SKM-1 (cell line): ENCODE measurements around the gene SPNS2.

Experiments
- DNase-seq: peaks from one replicate; lab custom pipeline; 2025; ENCODE audit not compliant: unreplicated experiment; lab: John Stamatoyannopoulos, UW

Gene SPNS2

DNA sequence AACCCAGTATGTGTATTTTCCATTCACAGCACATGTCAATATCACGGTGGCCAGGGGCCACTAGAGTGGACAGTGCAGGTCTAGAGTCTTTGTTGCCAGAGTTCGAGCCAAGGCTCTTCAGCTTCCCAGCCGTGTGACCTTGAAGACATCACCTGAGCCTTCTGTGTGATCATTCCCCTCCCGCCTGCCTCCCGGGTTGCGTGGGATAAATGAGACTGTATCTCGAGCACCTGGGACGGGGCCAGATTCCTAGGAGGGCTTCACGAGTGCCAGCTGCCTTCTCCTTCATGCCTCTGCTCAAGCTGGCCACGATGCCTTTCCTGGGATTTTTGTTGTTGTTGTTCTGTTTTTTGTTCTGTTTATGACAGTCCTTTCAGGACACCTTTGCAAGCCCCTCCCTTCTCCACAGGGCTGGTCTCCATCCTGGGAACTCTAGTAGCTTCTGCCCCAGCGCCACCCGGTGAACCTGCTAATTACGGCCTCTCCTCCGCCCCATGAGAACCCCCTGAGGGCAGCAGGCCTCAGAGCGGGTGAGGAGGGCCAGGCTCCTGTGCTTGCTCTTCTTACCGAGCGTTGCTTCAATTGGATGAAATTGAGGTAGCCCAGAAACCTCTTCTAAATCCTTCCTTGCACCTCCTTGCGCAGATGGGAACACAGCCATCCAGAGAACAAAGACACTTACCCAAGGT lies 3.9 kb downstream of the SPNS2 start:
- DNase-seq, result no peak

DNA sequence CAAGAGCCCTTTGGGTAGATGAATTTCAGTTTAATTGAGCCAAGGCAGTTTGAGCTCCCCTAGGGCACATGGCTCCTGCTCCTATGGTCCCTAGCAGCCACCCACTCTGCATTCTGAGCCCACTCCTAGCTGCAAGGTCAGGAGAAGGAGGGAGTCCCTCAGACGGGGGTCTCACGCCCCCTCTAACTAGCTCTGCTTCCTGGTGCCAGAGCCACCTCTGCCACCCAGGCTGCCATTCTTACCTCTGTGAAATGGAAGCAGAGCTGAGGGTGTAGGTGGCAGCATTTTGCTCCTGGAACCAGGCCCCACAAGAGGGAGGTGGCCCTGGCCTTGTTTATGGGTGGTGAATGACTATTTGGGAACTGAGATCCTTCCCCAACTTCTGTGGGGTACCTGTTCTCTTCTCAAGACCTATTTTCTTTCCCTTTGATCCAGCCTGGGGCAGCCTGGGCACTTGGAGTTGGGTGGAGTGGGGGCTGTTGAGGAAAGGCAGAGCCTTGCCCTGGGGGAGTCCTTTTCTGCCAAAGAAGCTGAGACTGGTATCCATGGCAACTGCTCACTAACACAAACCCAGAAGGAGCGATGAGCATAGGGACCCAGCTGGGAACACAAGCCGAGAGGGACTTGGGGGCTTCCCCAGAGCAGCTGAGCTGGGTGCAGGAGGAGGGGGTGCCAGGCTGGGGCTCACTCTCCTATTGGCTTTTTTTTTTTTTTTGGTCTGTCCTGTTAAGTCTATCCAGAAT lies 4.8 kb downstream of the SPNS2 start:
- no peak for DNase-seq

DNA sequence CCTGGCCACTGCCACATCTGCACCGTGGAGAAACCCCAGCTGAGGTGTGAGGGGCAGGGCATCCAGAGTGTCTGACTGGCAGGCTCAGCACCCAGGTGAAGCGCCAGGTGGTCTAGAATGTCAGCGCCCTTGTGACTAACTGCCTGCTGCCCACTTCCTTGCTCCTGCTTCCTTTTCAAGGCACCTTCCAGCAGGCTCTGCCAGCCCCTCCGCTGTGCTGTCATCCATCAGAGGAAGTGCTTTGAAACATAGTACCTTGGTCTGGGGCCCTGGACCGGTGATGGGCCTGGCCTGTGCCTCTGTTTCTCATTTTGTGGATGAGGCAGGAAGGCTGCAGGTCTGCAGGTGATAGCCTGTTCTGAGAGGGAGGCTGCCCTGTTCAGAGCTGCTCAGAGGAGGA lies 5.5 kb downstream of the SPNS2 start:
- no peak for DNase-seq

DNA sequence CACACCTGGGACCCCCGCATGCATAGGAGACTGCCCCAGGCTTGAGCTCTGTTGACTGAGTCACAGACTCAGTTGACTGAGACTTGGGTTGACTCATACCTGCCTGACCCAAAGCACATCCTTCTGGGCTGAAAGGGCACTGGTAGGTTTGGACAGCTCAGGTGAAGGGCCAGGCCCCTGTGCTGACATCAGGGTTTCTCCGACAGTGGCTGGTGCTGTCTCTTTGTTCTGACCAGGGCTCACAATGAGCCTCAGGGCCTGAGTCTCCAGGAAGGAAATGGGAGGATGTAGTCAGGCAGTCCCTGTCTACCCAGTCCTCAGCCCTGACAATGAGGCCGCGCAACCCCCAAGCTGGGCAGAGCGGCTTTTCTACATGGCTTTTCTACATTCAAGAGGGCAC lies 6.5 kb downstream of the SPNS2 start:
- no peak for DNase-seq

DNA sequence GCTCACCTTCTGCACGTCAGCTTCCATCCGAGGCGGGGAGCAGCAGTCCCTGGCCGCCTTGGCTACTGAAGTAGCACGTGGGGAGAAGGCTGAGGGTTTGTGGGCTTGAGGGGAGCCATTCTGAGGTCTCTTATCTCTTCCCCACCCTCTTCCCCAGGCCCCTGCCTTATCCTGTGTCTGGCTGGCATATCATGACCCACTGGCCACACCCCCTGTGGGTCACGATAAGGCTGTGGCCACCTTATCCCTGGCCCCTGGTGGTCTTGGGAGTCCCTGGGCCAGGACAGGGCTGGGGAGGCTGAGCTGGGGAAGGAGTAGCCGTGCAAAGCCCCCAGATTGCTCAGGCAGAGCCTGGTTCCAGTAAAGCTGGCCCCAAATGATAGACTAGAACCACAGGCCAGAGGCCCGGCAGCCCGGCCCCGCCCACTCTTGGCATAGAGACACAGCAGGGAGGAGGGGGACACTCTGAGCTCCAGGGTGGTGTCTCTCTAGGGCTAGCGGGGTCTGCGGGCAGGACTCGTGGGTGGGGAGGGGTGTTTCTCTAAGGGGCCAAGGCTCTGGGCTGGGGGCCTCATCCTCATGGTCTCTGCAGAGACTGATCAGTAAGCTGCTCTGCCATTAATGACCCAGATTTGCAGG lies 7.6 kb downstream of the SPNS2 start:
- DNase-seq, result no peak

DNA sequence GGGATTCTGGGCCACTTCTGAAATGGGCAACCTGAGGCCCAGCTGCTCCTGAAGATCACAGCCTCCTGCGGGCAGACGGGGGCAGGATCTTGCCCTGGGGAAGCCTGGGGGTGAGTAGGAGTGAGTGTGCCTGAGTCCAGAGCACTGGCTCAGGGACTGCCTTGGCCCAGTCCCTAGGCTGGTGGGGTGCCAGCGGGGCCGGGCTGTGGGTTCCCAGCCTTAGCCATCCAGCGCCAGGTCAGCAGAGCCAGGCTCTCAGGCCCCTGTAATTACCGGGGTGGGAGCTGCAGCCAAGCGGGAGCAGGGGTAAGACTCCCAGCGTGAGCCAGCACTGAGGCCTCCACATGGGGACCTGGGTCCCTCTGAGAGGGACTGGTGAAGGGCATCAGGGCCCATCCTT lies 8.2 kb downstream of the SPNS2 start:
- no peak for DNase-seq

DNA sequence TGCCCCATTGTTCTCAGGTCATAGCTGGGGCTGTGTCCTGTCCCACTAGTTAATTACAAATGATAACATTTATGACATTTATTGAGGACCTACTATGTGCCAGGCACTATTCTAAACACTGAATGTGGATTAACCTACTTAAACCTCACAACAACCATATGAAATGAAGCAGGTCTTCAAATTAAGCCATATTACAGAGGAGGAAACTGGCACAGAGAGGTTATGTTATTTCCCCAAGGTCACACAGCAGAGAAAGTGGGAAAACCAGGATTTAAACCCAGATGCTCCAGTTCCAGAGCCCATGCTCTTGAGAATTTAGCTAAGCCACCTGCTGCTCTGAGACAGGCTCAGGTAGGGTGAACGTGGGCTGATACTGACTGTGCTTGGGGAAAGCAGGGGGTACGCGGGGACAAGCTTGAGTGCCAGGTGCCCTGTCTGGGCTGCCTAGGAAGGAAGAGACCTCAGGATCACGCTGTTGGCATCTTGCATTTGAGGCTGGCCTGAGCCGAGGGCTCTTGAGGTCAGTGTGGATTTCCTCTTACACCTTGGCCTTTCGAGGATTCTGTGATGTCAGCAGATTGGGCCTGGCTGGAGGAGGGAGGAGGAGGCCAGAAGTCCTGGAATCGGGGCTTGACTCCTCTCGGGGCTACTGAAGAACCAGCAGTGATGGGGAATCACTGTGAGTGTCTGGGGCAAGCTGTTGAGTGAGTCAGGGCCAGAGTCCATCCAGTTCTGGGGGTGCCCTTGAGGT lies 8.9 kb downstream of the SPNS2 start:
- DNase-seq, result no peak

DNA sequence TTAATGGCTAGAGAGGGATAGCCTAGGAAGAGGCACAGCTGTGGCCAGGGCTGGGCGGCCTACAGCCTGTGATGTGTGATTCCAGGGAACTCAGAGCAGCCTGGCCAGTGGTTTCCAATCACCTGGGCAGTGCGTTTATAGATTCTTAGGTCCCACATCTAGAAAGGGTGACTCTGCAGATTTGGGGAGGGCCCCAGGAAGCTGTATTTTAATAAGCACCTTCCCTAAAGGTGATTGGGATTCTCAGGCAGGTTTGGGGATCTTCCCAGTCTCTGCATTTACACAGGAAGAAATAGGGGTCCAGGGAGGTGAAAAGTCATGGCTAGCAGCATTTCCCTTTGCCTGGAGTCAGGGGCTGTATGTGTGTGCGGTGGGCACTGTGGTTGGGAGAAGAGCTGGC lies 9.5 kb downstream of the SPNS2 start:
- no peak for DNase-seq

DNA sequence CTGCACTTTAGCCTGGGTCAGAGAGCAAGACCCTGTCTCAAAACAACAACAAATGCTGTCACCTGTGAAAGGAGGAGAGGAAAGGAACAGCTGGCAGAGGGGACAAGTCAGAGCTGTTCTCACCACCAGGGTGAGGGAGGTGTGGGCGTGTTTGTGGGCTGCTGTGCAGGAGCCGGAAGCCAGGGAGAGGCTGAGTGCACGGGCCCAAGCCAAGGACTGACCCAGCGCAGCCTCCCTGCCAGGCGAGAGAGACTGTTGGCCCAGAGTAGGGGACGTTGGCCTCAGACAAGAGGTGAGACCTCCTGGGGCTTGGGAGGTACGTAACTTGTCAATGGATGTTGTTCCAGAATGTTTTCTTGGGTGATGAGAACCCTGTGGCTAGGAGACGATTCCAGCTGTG lies 10.7 kb downstream of the SPNS2 start:
- no peak for DNase-seq

DNA sequence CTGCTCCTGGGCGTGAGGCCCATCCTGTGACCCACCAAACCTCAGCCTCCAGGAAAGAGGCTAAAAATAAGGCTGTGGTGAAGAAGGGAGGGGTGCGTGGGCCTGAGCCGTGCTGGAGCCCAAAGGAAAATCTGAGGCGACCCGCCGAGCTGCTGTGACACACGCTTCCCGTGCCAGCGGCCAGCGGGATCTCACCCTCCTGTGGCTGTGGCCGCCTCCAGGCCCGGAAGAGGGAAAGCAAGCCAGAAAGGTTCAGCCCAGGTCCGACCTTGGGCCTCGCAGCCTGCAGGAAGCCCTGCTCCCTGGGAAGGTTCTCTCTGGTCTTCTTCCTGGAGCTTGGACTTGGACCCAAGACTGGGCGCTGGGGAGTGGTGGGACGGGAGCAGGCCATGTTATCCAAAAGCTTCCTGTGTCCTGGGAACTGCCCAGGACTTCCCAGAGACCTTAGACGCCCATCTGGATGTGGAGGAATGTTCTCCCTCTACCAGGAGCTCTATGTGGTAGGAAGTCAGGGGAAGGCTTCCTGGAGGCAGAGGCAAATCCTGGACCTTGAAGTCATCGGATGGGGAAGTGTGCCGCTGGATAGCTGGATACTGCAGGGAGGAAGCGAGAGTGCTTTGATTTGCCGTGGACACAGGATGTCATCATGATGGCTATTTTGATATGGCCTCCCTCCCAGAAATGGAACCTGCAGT lies 11.4 kb downstream of the SPNS2 start:
- no peak for DNase-seq

DNA sequence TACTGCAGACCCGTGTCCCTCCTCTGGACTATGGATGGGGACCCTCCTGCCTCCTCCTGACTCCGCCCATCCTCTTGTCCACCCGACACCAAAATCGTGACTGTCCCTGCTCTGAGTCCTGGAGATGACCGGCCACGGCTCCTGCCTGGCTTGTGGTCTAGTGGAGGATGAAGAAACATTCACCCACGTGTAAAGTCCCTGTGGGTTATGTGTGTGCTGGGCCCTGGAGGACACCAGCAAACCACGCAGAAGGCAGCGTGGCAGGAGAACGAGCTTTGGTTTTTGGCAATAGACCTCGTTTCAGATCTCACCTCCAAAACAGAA lies 11.9 kb downstream of the SPNS2 start:
- DNase-seq, result no peak

DNA sequence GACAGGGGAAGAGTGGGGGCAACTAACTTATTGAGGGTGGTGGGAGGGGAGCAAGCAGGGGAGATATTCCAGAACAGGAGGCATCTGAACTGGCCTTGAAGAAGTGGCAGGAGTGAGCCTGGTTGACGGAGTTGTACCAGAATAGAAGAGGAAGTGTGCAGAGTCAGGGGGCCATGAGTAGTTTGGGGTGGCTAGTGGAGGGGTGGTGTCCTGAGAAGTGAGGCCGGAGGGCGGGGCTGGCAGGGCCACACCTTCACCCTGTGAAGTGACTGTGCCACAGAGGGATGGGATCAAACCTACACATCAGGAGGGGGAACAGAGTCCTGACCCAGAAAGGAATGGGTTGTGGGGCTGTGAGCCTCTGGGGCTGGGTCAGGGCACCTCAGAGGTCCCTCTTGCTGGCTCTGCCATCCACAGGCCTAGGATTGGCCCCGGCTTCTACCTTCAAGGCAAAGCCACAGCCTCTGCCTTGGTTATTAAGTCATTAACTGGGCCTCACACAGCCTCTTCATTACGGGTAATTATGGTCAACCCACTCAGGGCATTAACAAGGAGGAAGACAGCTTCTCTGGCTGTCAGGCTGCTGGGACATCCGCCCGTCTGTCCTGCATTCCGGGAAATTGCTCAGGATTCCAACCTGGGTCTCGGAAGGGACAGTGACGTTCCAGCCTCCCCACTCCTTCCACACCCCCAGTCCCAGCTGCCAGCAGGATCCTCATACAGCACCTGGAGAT lies 12.7 kb downstream of the SPNS2 start:
- no peak for DNase-seq

DNA sequence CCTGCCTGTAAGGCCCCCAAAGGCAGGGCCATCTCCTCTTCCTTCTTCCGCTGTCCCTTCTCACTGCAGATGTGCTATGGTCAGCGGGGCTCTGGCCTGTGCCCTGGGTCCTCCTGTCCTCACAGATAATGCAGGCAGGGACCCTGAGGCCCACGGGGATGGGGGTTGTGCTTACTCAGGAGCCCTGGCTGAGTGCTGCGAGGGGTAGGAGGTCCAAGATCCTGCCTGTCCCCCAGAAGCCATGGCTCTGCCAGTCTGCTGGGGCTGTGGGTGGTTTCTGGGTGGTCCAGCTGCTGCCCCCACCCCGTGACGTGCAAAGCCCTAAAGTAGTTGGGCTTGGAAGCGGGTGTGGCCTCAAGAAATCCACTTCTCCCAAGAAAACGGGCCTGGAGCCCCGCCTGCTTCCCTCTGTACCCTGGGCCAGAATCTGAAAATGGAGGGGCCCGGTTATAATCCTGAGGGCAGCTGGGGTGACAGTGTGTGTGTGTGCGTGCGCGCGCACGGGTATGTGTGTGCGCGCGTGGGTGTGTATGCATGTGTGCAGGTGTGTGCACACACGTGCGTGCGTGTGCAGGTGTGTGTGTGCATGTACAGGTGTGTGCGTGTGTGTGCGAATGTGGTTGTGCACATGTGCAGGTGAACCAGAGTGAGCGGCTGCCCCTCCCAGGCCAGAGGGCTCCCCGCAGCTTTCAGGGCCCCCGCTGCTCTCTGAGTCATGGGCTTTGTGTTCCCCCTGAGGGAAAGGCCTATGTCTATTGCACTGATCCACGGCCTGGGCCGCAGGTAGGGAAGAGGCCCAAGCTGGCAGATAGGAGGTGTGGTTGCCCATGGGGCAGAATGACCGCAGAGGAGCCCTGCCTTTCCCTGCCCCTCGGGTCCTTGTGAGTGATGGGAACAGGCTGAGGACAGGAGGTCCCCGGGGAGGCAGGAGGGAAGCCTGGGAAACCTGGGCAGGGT lies 13.8 kb downstream of the SPNS2 start:
- DNase-seq, result no peak

DNA sequence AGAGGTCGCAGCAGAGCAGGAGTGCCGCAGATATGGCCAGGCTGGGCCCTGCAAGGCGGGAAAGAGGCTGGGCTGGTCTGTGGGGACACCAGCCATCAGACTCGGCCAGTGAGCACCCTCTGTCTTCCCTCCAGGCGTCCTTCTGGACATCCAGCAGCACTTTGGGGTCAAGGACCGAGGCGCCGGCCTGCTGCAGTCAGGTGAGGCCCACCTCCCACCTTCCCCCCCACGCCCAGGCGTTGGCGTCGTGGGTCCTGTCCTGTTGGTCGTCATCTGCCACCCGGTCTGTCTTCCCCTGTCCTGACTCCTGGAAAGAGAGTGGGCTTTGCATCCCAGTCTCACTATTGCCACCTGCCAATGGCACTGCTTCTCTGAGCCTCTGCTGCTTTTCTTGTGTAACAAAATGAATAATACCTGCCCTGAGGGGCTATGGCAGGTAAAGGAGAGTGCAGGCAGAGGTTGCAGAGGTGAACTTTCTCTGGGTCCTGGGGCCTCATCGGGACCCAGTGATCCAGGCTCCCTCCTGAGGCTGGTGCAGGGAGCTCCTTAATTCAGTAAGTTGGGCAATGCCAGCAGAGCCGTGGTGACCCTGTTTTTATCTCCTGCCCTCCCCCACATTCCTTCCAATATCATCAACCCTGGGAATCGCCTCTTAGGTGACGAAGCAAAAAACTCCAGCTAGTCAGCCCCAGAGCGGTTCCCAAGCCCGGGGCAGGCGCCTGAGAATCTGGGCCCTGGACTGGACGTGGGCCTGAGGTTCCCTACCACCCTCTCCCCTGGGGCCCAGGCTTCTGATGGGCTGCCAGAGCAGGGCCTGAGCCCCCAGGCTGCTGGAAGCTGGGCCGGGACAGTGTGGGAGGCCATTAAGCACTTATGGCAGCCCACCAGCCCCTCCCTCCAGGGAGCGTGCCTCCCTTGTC lies 14.7 kb downstream of the SPNS2 start:
- DNase-seq, result no peak

DNA sequence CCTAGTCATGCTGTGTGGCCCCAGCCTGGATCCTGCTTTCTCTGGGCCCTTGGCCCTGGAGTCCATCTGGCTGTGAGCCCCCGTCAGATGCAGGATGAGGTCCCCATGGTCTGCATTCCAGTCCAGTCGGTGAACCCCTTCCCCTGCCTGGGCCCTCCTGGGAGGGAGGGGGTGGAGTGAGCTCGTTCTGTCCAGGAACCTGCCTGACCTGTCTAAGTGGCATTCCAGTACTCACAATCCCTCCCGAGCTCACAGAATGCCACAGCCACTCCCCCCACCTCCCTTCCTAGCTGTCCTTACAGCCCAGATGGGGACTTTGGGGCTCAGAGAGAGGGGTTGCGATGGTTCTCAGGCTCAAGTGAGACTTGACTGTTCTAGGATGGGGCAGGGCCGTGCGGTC lies 15.5 kb downstream of the SPNS2 start:
- DNase-seq, result no peak

DNA sequence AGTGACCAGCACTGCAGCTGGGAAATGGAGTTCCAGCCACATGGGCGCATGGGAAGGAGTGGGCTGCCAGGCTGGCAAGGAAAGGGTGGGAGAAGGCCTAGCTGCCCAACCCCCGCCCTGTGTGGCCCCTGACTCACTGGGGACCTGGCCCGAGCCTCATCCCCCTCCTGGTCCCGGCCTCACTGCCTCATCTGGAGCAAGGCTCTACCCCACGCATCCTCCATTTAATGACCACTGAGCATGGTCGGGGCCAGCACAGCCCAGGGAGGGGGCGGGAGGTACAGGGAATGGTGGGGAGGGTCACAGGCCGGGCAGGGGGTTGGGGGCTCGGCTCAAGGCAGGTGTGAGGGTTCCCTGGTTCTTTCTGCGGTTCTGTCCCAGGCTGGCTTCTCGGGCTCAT lies 16.1 kb downstream of the SPNS2 start:
- no peak for DNase-seq

DNA sequence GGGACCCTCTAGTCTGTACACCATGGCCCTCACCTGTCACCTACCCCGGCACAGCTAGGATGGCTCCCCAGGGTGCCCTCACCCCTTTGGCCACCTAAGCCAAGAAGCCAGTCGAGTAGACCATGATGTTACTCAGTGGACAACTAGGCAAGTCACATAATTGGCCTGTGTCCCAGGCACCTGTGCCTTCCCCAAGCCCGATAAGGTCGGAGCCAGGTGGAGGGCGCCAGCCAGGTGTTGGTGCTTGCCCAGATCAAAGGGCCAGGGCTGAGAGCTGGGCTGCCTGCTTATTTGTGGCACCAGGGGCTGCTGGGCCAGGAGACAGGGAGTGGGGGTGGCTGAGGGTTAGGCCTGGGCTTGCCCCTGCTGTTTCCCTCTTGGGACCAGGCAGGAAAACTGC lies 16.8 kb downstream of the SPNS2 start:
- DNase-seq, result no peak

DNA sequence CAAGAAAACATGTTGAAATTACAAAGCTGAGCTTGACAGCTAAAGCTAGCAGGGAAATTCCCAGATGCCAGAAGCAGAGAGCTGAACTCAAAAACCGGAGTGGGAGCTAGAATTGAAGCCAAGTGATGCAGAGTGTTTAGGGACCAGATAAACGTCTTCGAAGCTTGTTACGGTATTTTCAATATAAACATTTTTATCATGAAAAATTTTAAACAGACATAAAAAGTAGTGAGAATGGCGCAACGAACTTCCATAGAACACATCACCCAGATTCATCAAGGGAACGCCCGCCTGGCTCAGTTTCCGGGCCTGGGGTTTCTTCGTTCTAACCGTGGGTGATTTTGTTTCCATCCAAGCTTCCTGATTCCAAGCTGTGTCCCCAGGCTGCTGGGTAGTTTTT lies 18.1 kb downstream of the SPNS2 start:
- DNase-seq, result no peak
